SK-N-SH treated with all-trans-retinoic acid at 6 μM for 48 hours (cell line): ENCODE measurements around the gene TXNDC5.
"Not testable (repeated sequence)": the region's sequence is repeated elsewhere in the genome, so short reads cannot be mapped to it uniquely, and the experiment has no call there.

Experiments used
- ATAC-seq: fragments of 200-7000 bp; cut with Tn5 transposase; 3 replicates; pipeline ENCODE4 v1.9.1; 2020; ENCODE audit warnings: mild to moderate bottlenecking, moderate library complexity
- ARNTL ChIP-seq: fragments of 450-650 bp; formaldehyde crosslinking; IDR thresholded peaks from 2 replicates; pipeline ENCODE4 v1.5.0; 2020; ENCODE audit warnings: low read depth, mild to moderate bottlenecking, moderate library complexity, borderline replicate concordance
- BACH2 ChIP-seq: fragments of 250-450 bp; sonication (Bioruptor Pico); IDR thresholded peaks from 2 replicates; pipeline ENCODE4 v1.9.0; 2021; ENCODE audit warnings: mild to moderate bottlenecking, borderline replicate concordance
- CREB5 ChIP-seq: fragments of 250-450 bp; sonication (Bioruptor Pico); IDR thresholded peaks from 2 replicates; pipeline ENCODE4 v1.5.1; 2020; ENCODE audit warnings: low read depth, mild to moderate bottlenecking, moderate library complexity
- CSDC2 ChIP-seq: fragments of 250-450 bp; sonication (Bioruptor Pico); IDR thresholded peaks from 2 replicates; pipeline ENCODE4 v1.5.0; 2020; ENCODE audit warnings: mild to moderate bottlenecking, moderate library complexity
- CSRNP3 ChIP-seq: fragments of 250-450 bp; sonication (Bioruptor Pico); IDR thresholded peaks from 2 replicates; pipeline ENCODE4 v1.5.1; 2021; ENCODE audit warnings: mild to moderate bottlenecking, moderate library complexity
- ESRRG ChIP-seq: fragments of 250-450 bp; sonication (Bioruptor Pico); IDR thresholded peaks from 2 replicates; pipeline ENCODE4 v1.6.1; 2021; ENCODE audit warnings: mild to moderate bottlenecking
- GLIS3 ChIP-seq: fragments of 250-450 bp; sonication (Bioruptor Pico); IDR thresholded peaks from 2 replicates; pipeline ENCODE4 v1.5.0; 2020; ENCODE audit warnings: mild to moderate bottlenecking, moderate library complexity
- ISL1 ChIP-seq: fragments of 250-450 bp; sonication (Bioruptor Pico); IDR thresholded peaks from 2 replicates; pipeline ENCODE4 v2.1.2; 2022; ENCODE audit warnings: mild to moderate bottlenecking, moderate library complexity
- OSR1 ChIP-seq: fragments of 250-450 bp; sonication (Bioruptor Pico); IDR thresholded peaks from 2 replicates; pipeline ENCODE4 v1.8.0; 2022; ENCODE audit warnings: moderate library complexity, mild to moderate bottlenecking, inconsistent platforms
- PATZ1 ChIP-seq: fragments of 250-450 bp; sonication (Bioruptor Pico); IDR thresholded peaks from 2 replicates; pipeline ENCODE4 v1.8.0; 2020; ENCODE audit warnings: mild to moderate bottlenecking, moderate library complexity, borderline replicate concordance
- PPARA ChIP-seq: fragments of 250-450 bp; sonication (Bioruptor Pico); IDR thresholded peaks from 2 replicates; pipeline ENCODE4 v1.5.0; 2020; ENCODE audit warnings: mild to moderate bottlenecking, borderline replicate concordance
- RARB ChIP-seq: fragments of 250-450 bp; sonication (Bioruptor Pico); IDR thresholded peaks from 2 replicates; pipeline ENCODE4 v1.8.0; 2021; ENCODE audit warnings: mild to moderate bottlenecking, moderate library complexity
- SNAI2 ChIP-seq: fragments of 250-450 bp; sonication (Bioruptor Pico); IDR thresholded peaks from 2 replicates; pipeline ENCODE4 v1.5.0; 2020; ENCODE audit warnings: mild to moderate bottlenecking, moderate library complexity
- TCF4 ChIP-seq: fragments of 250-450 bp; sonication (Bioruptor Pico); IDR thresholded peaks from 2 replicates; pipeline ENCODE4 v1.8.0; 2021; ENCODE audit warnings: mild to moderate bottlenecking, moderate library complexity, borderline replicate concordance
- TOX ChIP-seq: fragments of 250-450 bp; sonication (Bioruptor Pico); IDR thresholded peaks from 2 replicates; pipeline ENCODE4 v1.8.0; 2021; ENCODE audit warnings: mild to moderate bottlenecking, moderate library complexity, borderline replicate concordance
- TSHZ2 ChIP-seq: fragments of 250-450 bp; sonication (Bioruptor Pico); IDR thresholded peaks from 2 replicates; pipeline ENCODE4 v1.5.0; 2020; ENCODE audit warnings: mild to moderate bottlenecking, moderate library complexity
- ZC3H10 ChIP-seq: fragments of 250-450 bp; sonication (Bioruptor Pico); IDR thresholded peaks from 2 replicates; pipeline ENCODE4 v1.5.1; 2021; ENCODE audit warnings: mild to moderate bottlenecking, moderate library complexity
- ZFP3 ChIP-seq: fragments of 250-450 bp; sonication (Bioruptor Pico); IDR thresholded peaks from 2 replicates; pipeline ENCODE4 v1.5.0; 2020; ENCODE audit warnings: mild to moderate bottlenecking, moderate library complexity
- ZFP30 ChIP-seq: fragments of 450-650 bp; formaldehyde crosslinking; IDR thresholded peaks from 2 replicates; pipeline ENCODE4 v1.5.0; 2022; ENCODE audit warnings: mild to moderate bottlenecking, moderate library complexity
- ZNF565 ChIP-seq: fragments of 450-650 bp; formaldehyde crosslinking; conservative IDR thresholded peaks from 2 replicates; pipeline ENCODE4 v1.5.0; 2020; ENCODE audit warnings: low read depth, mild to moderate bottlenecking, moderate library complexity

Gene TXNDC5

GRCh38 chr6:7894262-7895124 lies 16.1 kb downstream of the TXNDC5 start:
- no peak; the same call in 2 of the 3 replicates for ATAC-seq
- TF ChIP-seq BACH2 (CRISPR knock-in tag) (no peak), ESRRG (CRISPR knock-in tag) (no peak), ZNF565 (CRISPR knock-in tag) (no peak), ZFP30 (CRISPR knock-in tag) (no peak), TSHZ2 (CRISPR knock-in tag) (0 out of 2 replicates have a peak, but pooled peaks have one; percentile 28), CSRNP3 (CRISPR knock-in tag) (no peak), ZC3H10 (no peak), CREB5 (CRISPR knock-in tag) (no peak), SNAI2 (CRISPR knock-in tag) (no peak), TCF4 (CRISPR knock-in tag) (peak; percentile 81), OSR1 (CRISPR knock-in tag) (no peak), PPARA (CRISPR knock-in tag) (no peak), RARB (CRISPR knock-in tag) (no peak), CSDC2 (CRISPR knock-in tag) (no peak)

GRCh38 chr6:7893342-7893741 lies 17.2 kb downstream of the TXNDC5 start:
- TF ChIP-seq PATZ1 (CRISPR knock-in tag) (no peak), GLIS3 (no peak), ARNTL (CRISPR knock-in tag) (no peak), ZFP3 (no peak), ESRRG (CRISPR knock-in tag) (no peak), ZC3H10 (no peak), ZNF565 (CRISPR knock-in tag) (no peak), TOX (no peak), CREB5 (CRISPR knock-in tag) (no peak), TCF4 (CRISPR knock-in tag) (no peak), CSRNP3 (CRISPR knock-in tag) (no peak), ISL1 (CRISPR knock-in tag) (no peak), PPARA (CRISPR knock-in tag) (no peak)
- no peak for ATAC-seq

GRCh38 chr6:7892367-7892766 lies 18.2 kb downstream of the TXNDC5 start:
- ATAC-seq, result not testable (repeated sequence)
